HCT116 (cell line): ENCODE measurements around the gene PCDHA5.

Experiments used
- CEBPB ChIP-seq: IDR thresholded peaks from 2 replicates; pipeline ENCODE4 v1.6.1; 2012; ENCODE audit warnings: low read depth
- CTCF ChIP-seq, 3 experiments: fragments of 200-600 bp in 1 of 3; sonication (generic) in 1 of 3; IDR thresholded peaks in 2 of 3; conservative IDR thresholded peaks in 1 of 3; 2 replicates each; pipeline ENCODE4 v1.5.1; 2012 to 2017; ENCODE audit warnings: low read depth in 2 of 3, low read length in 2 of 3, antibody characterized with exemption in 1 of 3, borderline replicate concordance in 1 of 3, control low read depth in 1 of 3, mild to moderate bottlenecking in 1 of 3, mixed read lengths in 1 of 3, mixed run types in 1 of 3, moderate library complexity in 1 of 3; ENCODE audit not compliant: insufficient read depth in 1 of 3
- EZH2phosphoT487 ChIP-seq: fragments of 200-600 bp; IDR thresholded peaks from 2 replicates; pipeline ENCODE4 v1.6.1; 2018; ENCODE audit warnings: antibody characterized with exemption, borderline replicate concordance

DNA sequence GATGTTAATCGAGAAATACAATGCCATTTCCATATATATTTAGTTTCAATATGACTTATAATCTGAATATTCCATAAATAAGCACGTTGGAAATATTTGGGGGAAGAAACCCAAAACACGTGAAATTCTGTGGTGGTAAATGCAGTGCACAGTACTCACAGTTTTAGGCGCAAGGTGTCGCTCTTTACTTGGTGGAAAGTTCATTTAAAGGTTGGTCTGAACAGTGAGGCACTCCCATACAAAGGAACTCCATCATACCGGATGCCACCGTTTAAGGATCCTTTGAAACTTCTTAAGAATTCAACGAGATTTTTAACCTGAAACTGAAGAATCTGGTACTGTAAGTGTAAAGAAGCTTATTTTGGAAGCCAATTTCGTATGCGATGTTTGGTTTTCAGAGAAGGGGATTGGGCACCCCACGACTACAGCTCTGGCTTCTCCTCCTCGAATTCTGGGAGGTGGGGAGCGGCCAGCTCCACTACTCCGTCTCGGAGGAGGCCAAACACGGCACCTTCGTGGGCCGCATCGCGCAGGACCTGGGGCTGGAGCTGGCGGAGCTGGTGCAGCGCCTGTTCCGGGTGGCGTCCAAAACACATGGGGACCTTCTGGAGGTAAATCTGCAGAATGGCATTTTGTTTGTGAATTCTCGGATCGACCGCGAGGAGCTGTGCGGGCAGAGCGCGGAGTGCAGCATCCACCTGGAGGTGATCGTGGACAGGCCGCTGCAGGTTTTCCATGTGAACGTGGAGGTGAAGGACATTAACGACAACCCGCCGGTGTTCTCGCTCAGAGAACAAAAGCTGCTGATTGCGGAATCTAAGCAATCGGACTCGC is 47.5 kb downstream of the PCDHA5 start, which contains the start of gene PCDHA11:
- TF ChIP-seq CTCF (IDR thresholded peaks at IDR 0.05 in 2 of 3, conservative IDR thresholded peaks at IDR 0.05 in 1 of 3; ENCODE audit: borderline replicate concordance in 1 of 3, insufficient read depth in 1 of 3, low read depth in 2 of 3, low read length in 2 of 3) (peak; percentile 33 to 44 (median 36); a peak in 4 of 6 replicates), CEBPB (no peak), EZH2phosphoT487 (no peak)
